ENCODE measurements around the gene GRID2. TPM values are rescaled to one million over a fixed set of nuclear protein-coding genes. Genes with fewer than 3 reads are reported as not detected.

Gene GRID2
- total and polyA plus RNA-seq, 9 of the 15 experiments (the other 6 are each of a cell fraction or from before 2014, with no cell fraction given): 0.04 TPM; not detected in 7

- no peak overlapping the region for H2AFZ ChIP-seq (ENCODE audit: low read depth, low read length)
- H3K4me2 ChIP-seq (ENCODE audit: insufficient read depth, low read length): no peak overlapping the region
- 0% methylated on average over 4 of the region's 4 CpGs for WGBS (ENCODE audit: insufficient coverage, low coverage, missing lambda C conversion rate)
- H3K27me3 ChIP-seq (ENCODE audit: control insufficient read depth in 2 of 2, insufficient read depth in 2 of 2, low read length in 2 of 2): no peaks in the 10 kb centered on the region
- no peak overlapping the region for H3K9ac ChIP-seq (ENCODE audit: insufficient read depth in 1 of 2, low read depth in 2 of 2, low read length in 2 of 2)
- intact Hi-C loops (cut with micrococcal nuclease) (no loop called here), in situ Hi-C loops (cut with MboI) (no loop called here)
- FAIRE-seq (no peak), ATAC-seq (no peak), DNase-seq (ENCODE audit: extremely low read depth in 1 of 4, low spot score in 3 of 4) (no peak)
- H3K9me3 ChIP-seq (replicated peaks; ENCODE audit: control insufficient read depth, insufficient read depth, low read depth, low read length): peaks cover under 1% of the 10 kb centered on the region; the same call in 1 of the 2 replicates
- no peaks in the 10 kb centered on the region for H3K36me3 ChIP-seq (ENCODE audit: control insufficient read depth, insufficient read depth, low read length)
- H3K4me1 ChIP-seq (replicated peaks in 1 of 2; ENCODE audit: control insufficient read depth in 2 of 2, insufficient read depth in 2 of 2, low read length in 2 of 2): no peaks in the 10 kb centered on the region
- ChIA-PET POLR2A (no interaction called here), CTCF (ENCODE audit: low intra/inter-chr PET ratio) (no interaction called here)
- no peak overlapping the region for H3K27ac ChIP-seq (ENCODE audit: extremely low read depth, low read depth, low read length)
- H4K20me1 ChIP-seq (replicated peaks; ENCODE audit: control insufficient read depth, insufficient read depth, low read length): no peaks in the 10 kb centered on the region
- no peak overlapping the region for H3K4me3 ChIP-seq
- no peaks in the 10 kb centered on the region for H3K79me2 ChIP-seq (ENCODE audit: control insufficient read depth, insufficient read depth, low read length)
- BruUV-seq (replicated peaks): no TSS peak
- no peaks in the 10 kb centered on the region for H3K9me1 ChIP-seq (ENCODE audit: control insufficient read depth, insufficient read depth, low read length)
- TF ChIP-seq ZNF239 (CRISPR knock-in tag; IDR thresholded peaks at IDR 0.05) (no peak), HMGN3 (IDR thresholded peaks at IDR 0.05; ENCODE audit: borderline replicate concordance, extremely low read depth, insufficient read length, low read depth, low read length) (no peak), SNIP1 (IDR thresholded peaks at IDR 0.05; ENCODE audit: low read depth) (no peak), ZNF407 (IDR thresholded peaks at IDR 0.05; ENCODE audit: low read depth) (no peak), ARHGAP35 (IDR thresholded peaks at IDR 0.05; ENCODE audit: partially characterized antibody) (no peak), EWSR1 (IDR thresholded peaks at IDR 0.05; ENCODE audit: borderline replicate concordance, low read depth, partially characterized antibody) (no peak), TAL1 (IDR thresholded peaks at IDR 0.05) (no peak), ZFP30 (CRISPR knock-in tag; IDR thresholded peaks at IDR 0.05; ENCODE audit: borderline replicate concordance) (no peak), HMG20B (CRISPR knock-in tag; IDR thresholded peaks at IDR 0.05) (no peak), SIN3A (IDR thresholded peaks at IDR 0.05; ENCODE audit: borderline replicate concordance in 2 of 2, control insufficient read depth in 1 of 2, low read depth in 2 of 2, low read length in 2 of 2) (no peak), SIN3B (IDR thresholded peaks at IDR 0.05; ENCODE audit: low read depth) (no peak), CTCFL (IDR thresholded peaks at IDR 0.05; ENCODE audit: borderline replicate concordance, insufficient read depth, low read depth, low read length, poor library complexity, severe bottlenecking) (no peak), ZNF3 (CRISPR knock-in tag; IDR thresholded peaks at IDR 0.05) (no peak), CCAR2 (IDR thresholded peaks at IDR 0.05; ENCODE audit: low read depth, low read length) (no peak)
Measured at GRCh38 chr4:93568758-93569157, 1265.0 kb downstream of the GRID2 start.
